Raji (cell line): ENCODE data around the gene FNDC7.

Source experiments
- POLR2A ChIP-seq: IDR thresholded peaks from 2 replicates; pipeline ENCODE4 v1.6.1; 2011; ENCODE audit warnings: low read depth, low read length, control low read depth; ENCODE audit not compliant: insufficient read depth

The FNDC7 gene

DNA sequence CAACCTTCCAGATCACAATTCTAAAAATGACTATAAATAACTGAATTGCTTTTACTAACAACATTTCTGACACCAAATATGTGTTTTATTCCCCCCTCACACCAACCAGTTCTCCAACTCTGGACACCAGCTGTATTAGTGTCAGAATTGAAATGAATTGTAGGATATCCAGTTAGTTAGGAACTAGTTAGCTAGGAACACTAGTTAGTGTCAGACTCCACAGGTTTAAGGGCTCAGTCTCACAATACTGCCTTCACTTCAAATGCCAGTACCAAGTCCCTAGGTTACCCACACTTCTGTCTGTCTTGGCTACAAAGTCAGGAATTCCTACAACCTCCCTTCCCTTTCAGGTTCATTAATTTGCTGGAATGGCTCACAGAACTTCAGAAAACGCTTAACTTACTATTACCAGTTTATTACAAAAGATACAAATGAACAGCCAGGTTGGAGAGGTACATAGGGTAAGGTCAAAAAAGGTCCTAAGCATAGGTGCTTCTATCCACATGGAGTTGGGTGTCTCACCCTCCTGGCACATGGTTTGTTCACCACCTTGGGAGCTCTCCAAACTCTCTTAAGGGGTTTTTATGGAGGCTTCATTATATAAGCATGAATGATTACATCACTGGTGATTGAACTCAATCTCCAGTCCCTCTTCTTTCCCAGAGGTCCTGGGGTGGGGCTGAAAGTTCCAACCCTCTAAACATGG is 37.9 kb downstream of the FNDC7 start:
- no peak for TF ChIP-seq POLR2A

DNA sequence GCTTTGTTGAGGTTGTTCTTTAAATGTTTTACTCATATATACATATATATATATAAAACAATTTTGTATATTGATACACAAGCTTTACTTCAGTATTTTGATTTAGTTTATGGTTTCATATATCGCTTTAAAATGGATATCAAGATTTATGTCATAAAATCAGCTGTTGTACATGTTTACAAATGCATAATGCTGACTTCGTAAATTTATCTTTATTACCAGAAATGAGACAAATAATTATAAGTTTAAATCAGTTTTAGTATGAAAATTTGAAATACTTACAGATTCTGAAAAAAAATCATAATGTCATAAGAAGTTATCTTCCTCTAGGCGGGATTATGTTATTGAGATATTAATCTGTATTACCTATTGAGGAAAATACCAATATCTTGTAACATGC is 40.7 kb downstream of the FNDC7 start:
- no peak for TF ChIP-seq POLR2A

DNA sequence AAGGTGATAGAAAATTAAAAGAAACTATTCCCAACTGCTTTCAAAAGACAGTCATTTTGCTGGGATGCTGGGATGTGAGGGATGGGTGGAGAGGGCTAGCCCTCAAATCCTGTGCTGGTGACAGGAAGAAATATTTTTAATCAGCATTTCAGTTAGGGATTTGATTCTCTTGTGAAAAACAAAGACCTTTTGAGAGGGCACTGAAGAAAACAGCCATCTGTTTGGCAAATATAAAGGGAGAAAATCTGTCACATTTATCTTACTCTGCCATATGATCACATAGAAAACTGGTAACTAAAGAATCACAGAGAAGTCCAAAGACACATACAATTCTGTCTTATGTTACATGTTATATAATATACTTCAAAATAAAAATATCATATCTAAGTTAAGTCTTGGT is 46.1 kb downstream of the FNDC7 start:
- TF ChIP-seq POLR2A: no peak

DNA sequence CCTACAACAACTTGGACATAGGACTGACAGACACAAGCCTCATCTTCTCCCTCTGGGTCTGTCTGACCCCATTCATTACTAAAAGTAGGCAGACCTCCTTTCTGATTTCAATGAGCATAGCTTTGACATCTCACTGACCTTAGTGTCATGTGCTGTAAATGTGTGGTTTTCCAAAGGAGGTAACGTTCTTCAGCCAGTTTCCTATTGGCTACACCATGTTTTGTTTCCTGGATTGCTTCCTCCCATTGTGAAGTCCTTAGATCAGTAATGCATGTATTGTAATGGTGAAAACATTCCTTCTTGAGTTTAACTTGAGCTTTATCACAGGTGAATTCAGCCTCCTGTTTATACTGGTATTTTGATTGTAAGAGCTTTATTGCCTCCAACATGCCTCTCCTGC is 54.4 kb downstream of the FNDC7 start:
- TF ChIP-seq POLR2A: no peak

DNA sequence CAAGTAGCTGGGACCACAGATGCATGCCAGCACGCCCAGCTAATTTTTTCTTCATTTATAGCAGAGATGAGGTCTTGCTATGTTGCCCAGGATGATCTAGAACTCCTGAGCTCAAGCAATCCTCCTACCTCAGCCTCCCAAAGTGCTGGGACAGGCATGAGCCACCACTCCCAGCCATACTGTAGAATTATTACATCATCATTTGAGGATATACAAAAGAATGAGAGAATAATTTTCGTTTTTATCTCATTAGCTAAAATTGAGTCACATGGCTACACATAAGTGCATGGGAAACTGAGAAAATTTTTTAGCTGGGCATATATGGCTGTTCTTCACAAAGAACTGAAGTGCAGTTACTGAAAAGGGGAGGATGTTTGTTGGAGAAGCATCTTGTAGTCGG is 55.0 kb downstream of the FNDC7 start:
- TF ChIP-seq POLR2A: no peak

DNA sequence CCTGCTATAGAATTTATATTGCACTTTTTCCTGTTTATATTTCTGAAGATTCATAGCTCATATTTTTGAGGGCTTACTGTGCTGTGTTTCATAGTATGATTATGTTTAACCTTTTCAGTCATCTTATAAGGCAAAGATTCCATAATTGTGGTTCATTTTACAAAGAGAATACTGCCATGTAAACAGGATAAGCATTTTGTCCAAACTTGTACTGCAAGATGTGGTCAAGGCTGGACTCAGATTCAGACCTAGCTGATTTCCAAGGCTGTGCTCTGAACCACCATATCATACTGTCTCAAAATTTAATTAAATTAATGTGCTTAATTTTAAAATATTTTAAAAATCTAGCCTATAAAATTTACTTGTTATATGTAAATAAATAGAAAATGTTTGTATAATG is 65.1 kb downstream of the FNDC7 start:
- TF ChIP-seq POLR2A: no peak

DNA sequence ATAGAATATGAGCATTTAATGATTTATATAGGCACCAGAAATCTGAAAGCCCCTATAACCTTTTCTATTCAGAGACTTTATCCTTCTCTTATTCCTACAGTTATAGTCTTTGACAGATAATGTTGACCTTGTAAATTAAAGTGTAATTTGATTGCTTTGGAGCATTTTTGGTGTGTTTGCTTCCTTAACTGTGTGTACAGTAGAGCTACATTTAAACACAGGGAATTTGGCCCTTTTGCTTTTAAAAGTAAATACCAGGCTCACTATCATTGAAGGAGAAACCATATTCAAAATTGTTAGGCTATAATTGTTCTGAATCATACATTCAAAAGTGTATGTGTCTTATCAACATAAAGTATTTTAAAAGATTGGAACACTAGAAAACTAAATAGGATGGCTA is 66.7 kb downstream of the FNDC7 start:
- no peak for TF ChIP-seq POLR2A

DNA sequence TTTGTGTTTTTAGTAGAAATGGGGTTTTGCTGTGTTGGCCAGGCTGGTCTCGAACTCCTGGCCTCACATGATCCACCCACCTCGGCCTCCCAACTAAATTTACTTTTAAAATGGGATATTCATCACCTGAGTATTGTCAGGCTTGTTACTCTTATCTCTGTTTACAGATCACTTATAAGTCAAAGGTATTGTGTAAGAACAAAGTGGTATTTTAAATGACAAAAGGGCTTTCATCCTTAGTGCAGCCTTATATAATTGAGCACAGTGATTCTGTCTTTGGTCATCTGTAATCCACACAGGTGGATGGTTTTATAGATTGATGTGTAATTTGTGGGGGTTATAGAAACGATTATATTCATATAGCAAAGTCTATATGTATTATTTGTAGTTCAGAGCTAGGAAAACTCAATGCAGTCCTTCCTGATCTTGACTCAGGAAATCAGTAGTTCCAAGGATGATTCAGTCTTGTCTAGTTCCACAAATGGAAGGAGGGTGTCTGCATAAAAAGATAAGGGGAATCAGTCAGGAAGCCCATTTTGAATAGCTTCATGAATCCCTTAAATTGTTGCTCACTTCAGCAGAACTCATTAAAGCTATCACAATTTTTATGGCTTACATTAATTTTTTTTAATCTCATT is 68.3 kb downstream of the FNDC7 start:
- TF ChIP-seq POLR2A: no peak

DNA sequence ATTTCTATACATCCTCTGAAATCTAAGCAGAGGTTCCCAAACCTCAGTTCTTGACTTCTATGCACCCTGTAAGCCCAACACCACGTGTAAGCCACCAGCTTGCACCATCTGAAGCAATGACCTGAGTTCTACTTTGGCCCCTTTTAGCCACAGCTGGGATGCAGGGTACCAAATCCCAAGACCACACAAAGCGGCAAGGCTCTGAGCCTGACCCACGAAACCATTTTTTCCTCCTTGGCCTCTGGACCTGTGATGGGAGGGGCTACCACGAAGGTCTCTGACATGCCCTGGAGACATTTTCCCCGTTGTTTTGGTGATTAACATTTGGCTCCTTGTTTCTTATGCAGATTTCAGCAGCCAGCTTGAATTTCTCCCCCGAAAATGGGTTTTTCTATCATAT is 72.6 kb downstream of the FNDC7 start:
- no peak for TF ChIP-seq POLR2A

DNA sequence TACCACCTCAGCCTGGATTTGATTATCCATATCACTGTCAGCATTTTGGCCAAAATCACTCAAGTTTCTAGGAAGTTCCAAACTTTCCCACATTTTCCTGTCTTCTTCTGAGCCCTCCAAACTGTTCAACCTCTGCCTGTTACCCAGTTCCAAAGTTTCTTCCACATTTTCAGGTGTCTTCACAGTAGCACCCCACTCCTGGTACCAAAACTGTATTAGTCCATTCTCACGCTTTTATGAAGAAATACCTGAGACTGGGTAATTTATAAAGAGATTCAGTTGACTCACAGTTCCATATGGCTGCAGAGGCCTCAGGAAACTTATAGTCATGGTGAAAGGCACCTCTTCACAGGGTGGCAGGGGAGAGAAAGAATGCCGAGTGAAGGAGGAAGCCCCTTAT is 73.2 kb downstream of the FNDC7 start:
- TF ChIP-seq POLR2A: no peak

DNA sequence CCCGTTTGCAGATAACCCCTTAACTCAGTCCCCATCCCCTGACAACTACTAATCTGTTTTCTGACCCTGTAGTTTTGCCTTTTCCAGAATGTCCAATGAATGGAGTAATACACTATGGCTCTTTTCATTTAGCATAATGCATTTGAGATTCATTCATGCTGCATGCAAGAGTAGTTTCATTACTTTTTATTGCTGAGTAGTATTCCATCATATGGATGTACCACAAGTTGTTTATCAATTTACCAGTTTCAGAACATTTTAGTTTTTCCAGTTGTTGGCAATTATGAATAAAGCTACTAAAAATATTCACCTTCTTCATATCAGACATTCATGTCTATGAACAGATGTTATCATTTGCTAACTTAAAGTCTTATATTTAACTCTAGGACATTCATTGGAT is 79.1 kb downstream of the FNDC7 start:
- TF ChIP-seq POLR2A: no peak
